K562 (cell line): ENCODE measurements around the gene DNAAF8. TPM values are rescaled to one million over a fixed set of nuclear protein-coding genes. Genes with fewer than 3 reads are reported as not detected.

Experiments used
- ATAC-seq: fragments of 200-7000 bp; cut with Tn5 transposase; 3 replicates; pipeline ENCODE4 v1.9.1; 2020; ENCODE audit warnings: moderate library complexity
- BruUV-seq: library from RNA; stranded (reverse); fragments of 400-500 nt; replicated peaks from 2 replicates; lab custom pipeline; 2021; lab: Mats Ljungman, UMichigan
- CTCF ChIA-PET: fragments of 300-600 bp; formaldehyde crosslinking; extraction: SDS; loops from one replicate; lab custom pipeline; 2021; ENCODE audit warnings: low intra/inter-chr PET ratio; lab: Yijun Ruan, JAX
- POLR2A ChIA-PET: fragments of 300-600, 350-650 bp; sonication (Branson Sonifier 250); formaldehyde crosslinking; extraction: SDS; loops from one replicate; lab custom pipeline; 2021; ENCODE audit warnings: antibody characterized with exemption, inconsistent platforms; lab: Yijun Ruan, JAX
- DNase-seq, 4 experiments: peaks; one replicate each; pipeline versions ENCODE4 v3.0.0 to v3.0.0-alpha.2; 2011 to 2018; ENCODE audit warnings: low spot score in 3 of 4, mixed read lengths in 3 of 4; ENCODE audit errors: extremely low read depth in 1 of 4
- FAIRE-seq: peaks from 2 replicates; lab custom pipeline; 2011; peaks lifted over from hg19 to GRCh38; lab: Jason Lieb, UNC
- H2AFZ ChIP-seq: 2 replicates; pipeline ENCODE4 v1.6.0; 2011; ENCODE audit warnings: low read depth, low read length, control low read depth, inconsistent platforms
- H3K27ac ChIP-seq: fragments of 200-600 bp; 3 replicates; pipeline ENCODE4 v1.8.0; 2011; ENCODE audit warnings: low read depth, mild to moderate bottlenecking, control low read depth, inconsistent platforms, low read length, moderate library complexity, mixed read lengths; ENCODE audit errors: extremely low read depth
- H3K27me3 ChIP-seq, 2 experiments: fragments of 300-600 bp in 1 of 2; 2 replicates in 1 of 2; 3 replicates in 1 of 2; pipeline versions ENCODE4 v1.6.0 to v1.8.0; 2011; ENCODE audit warnings: inconsistent platforms in 2 of 2, low read length in 2 of 2, mild to moderate bottlenecking in 1 of 2, mixed read lengths in 1 of 2, moderate library complexity in 1 of 2; ENCODE audit not compliant: control insufficient read depth in 2 of 2, insufficient read depth in 2 of 2
- H3K36me3 ChIP-seq: fragments of 300-600 bp; 3 replicates; pipeline ENCODE4 v1.8.0; 2011; ENCODE audit warnings: mild to moderate bottlenecking, low read length, inconsistent platforms; ENCODE audit not compliant: control insufficient read depth, insufficient read depth
- H3K4me1 ChIP-seq, 2 experiments: fragments of 200-600 bp in 1 of 2; replicated peaks in 1 of 2; 2 replicates in 1 of 2; 3 replicates in 1 of 2; pipeline versions ENCODE4 v1.5.1 to v1.8.0; 2011; ENCODE audit warnings: inconsistent platforms in 2 of 2, low read length in 2 of 2, mild to moderate bottlenecking in 1 of 2, mixed read lengths in 1 of 2, moderate library complexity in 1 of 2; ENCODE audit not compliant: control insufficient read depth in 2 of 2, insufficient read depth in 2 of 2
- H3K4me2 ChIP-seq: 2 replicates; pipeline ENCODE4 v1.6.1; 2011; ENCODE audit warnings: low read length, control low read depth, inconsistent platforms, mixed read lengths; ENCODE audit not compliant: insufficient read depth
- H3K4me3 ChIP-seq: fragments of 200-600 bp; sonication (generic), shearing (Covaris generic); 2 replicates; pipeline ENCODE4 v1.5.1; 2016; ENCODE audit warnings: control low read depth, inconsistent platforms
- H3K79me2 ChIP-seq: fragments of 200-600 bp; 3 replicates; pipeline ENCODE4 v1.8.0; 2011; ENCODE audit warnings: low read length, inconsistent platforms; ENCODE audit not compliant: control insufficient read depth, insufficient read depth
- H3K9ac ChIP-seq, 2 experiments: 2 replicates each; pipeline versions ENCODE4 v1.6.0 to v1.6.1; 2011; ENCODE audit warnings: low read depth in 2 of 2, low read length in 2 of 2, control low read depth in 1 of 2, inconsistent platforms in 1 of 2, mild to moderate bottlenecking in 1 of 2, mixed read lengths in 1 of 2; ENCODE audit not compliant: insufficient read depth in 1 of 2
- H3K9me1 ChIP-seq: one replicate; pipeline ENCODE4 v1.6.0; 2011; ENCODE audit warnings: inconsistent platforms, mild to moderate bottlenecking, low read length, moderate library complexity; ENCODE audit not compliant: control insufficient read depth, insufficient read depth
- H3K9me3 ChIP-seq: replicated peaks from 2 replicates; pipeline ENCODE4 v1.5.1; 2011; ENCODE audit warnings: low read depth, low read length, inconsistent platforms; ENCODE audit not compliant: control insufficient read depth, insufficient read depth
- H4K20me1 ChIP-seq: replicated peaks from 2 replicates; pipeline ENCODE4 v1.6.1; 2011; ENCODE audit warnings: low read length, inconsistent platforms, mixed read lengths; ENCODE audit not compliant: control insufficient read depth, insufficient read depth
- COPS2 ChIP-seq: fragments of 450-650 bp; conservative IDR thresholded peaks from 2 replicates; pipeline ENCODE4 v1.6.1; 2016; ENCODE audit warnings: mild to moderate bottlenecking, moderate library complexity
- GTF2E2 ChIP-seq: fragments of 200-800 bp; sonication (Bioruptor generic); IDR thresholded peaks from 2 replicates; pipeline ENCODE4 v1.6.1; 2016; ENCODE audit warnings: missing genetic modification characterization, missing compliant biosample characterization
- IRF2 ChIP-seq: sonication (generic); formaldehyde crosslinking; IDR thresholded peaks from 2 replicates; pipeline ENCODE4 v1.8.1; 2022; ENCODE audit warnings: mild to moderate bottlenecking, missing genetic modification reagents
- RBM39 ChIP-seq: fragments of 200-400 bp; formaldehyde crosslinking; optimal IDR thresholded peaks from 2 replicates; pipeline ENCODE3; 2018; ENCODE audit warnings: low read depth, low read length
- RNF2 ChIP-seq: sonication (generic); IDR thresholded peaks from 2 replicates; pipeline ENCODE4 v1.6.1; 2016
- SIX5 ChIP-seq, 2 experiments: IDR thresholded peaks; 2 replicates each; pipeline ENCODE4 v1.6.1; 2011; ENCODE audit warnings: low read length in 2 of 2, borderline replicate concordance in 1 of 2, low read depth in 1 of 2, mild to moderate bottlenecking in 1 of 2, moderate library complexity in 1 of 2; ENCODE audit not compliant: insufficient read depth in 1 of 2
- TRIM28 ChIP-seq: fragments of 450-650 bp; IDR thresholded peaks from 2 replicates; pipeline ENCODE4 v1.6.1; 2017
- ZC3H4 ChIP-seq: sonication (generic); formaldehyde crosslinking; IDR thresholded peaks from 2 replicates; pipeline ENCODE4 v1.9.0; 2021; ENCODE audit warnings: missing genetic modification reagents, borderline replicate concordance
- ZNF384 ChIP-seq: IDR thresholded peaks from 2 replicates; pipeline ENCODE4 v1.6.1; 2012; ENCODE audit warnings: low read depth, low read length, improper control_type of control experiment
- WGBS: fragments of 100-300 bp; shearing (Covaris generic); methylation state at CpG from one replicate; pipeline ENCODE4 v1.1.6; 2016; ENCODE audit warnings: low coverage, mixed read lengths; ENCODE audit not compliant: insufficient coverage; ENCODE audit errors: missing lambda C conversion rate; 5-methylcytosine and 5-hydroxymethylcytosine counted together
- in situ Hi-C: fragments of 300-500 bp; cut with MboI; formaldehyde crosslinking; loops from 4 replicates; pipeline ENCODE4 v1.15.0; 2018; ENCODE audit warnings: inconsistent platforms, mixed read lengths
- intact Hi-C: fragments of 100-400 bp; cut with micrococcal nuclease; formaldehyde crosslinking; loops from 2 replicates; pipeline ENCODE4 v1.14.2; 2022
- polyA plus RNA-seq, 8 experiments: library from polyadenylated mRNA; depleted of rRNA in 4 of 8; stranded (reverse) in 5 of 8; unstranded in 3 of 8; fragments of >200 nt; fragmentation: Nextera tagmentation in 2 of 8; fragmentation: Illumina TruSeq in 1 of 8; extraction: Ambion mirVana in 2 of 8; extraction: Trizol in 1 of 8; gene quantifications; 2 replicates each; pipeline versions ENCODE4 v1.2.1 to v1.2.3, GENCODE V29; 2011 to 2014; ENCODE audit warnings: inconsistent platforms in 1 of 8, missing spikeins in 1 of 8
- total RNA-seq, 7 experiments: library from RNA; depleted of rRNA in 6 of 7; stranded (reverse); fragments of >200 nt in 6 of 7; fragmentation: Illumina TruSeq in 2 of 7; extraction: Trizol in 2 of 7; gene quantifications; 2 replicates each; pipeline versions ENCODE4 v1.2.1 to v1.2.3, GENCODE V29; 2011 to 2021; ENCODE audit warnings: low replicate concordance in 1 of 7
- TF ChIP-seq, protein P1 (sequence below): sonication (generic); formaldehyde crosslinking; IDR thresholded peaks from 2 replicates; pipeline ENCODE4 v1.8.0; 2023; ENCODE audit warnings: mild to moderate bottlenecking, missing genetic modification reagents
- TF ChIP-seq, protein P2 (sequence below): fragments of 450-650 bp; IDR thresholded peaks from 2 replicates; pipeline ENCODE4 v1.6.1; 2016; ENCODE audit warnings: mild to moderate bottlenecking

The DNAAF8 gene
- total and polyA plus RNA-seq, 9 of the 15 experiments (the other 6 are each of a cell fraction or from before 2014, with no cell fraction given) = 0.04 to 0.12 (median 0.10) TPM; not detected in 6

DNA sequence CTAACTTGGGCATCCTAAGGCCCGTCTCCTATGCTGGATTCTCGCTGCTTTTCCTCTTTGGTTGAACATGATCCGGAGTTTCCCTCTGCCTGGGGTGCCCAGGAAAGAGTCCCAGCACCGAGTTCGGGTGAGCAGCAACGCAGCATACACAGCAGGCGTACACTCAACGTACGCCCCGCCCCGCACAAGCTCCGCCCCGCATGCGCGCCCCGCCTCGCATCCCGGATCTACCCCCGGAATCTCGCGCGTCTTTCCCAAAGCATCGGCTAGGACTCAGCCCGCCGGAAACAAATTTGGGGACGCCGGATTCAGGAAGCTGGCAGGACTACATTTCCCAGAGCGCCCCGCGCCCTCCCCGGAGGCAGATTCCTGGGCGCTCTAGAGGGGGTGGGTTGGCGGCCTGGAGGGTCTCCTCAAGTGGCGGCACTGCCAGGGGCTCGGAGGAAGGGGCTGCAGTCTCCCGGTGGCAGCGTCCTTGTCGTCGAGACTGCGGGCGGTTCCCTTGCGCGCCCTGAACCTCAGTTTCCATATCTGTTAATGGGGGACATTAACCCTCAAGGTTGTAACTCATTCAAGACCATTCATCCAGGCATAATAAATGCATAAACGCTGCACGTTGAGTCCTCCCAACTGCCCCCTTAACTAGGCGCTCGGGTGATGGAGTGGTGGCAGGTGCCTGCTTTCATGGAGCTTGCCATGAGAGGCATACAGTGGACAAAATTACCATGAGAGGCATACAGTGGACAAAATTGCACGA, 34.4 kb downstream of the DNAAF8 start:
- ATAC-seq (peak; percentile 93), FAIRE-seq (peak; percentile 98), DNase-seq (peak; percentile 93 to 98 (median 94))
- peak overlapping the region; percentile 40 for H3K4me3 ChIP-seq
- H3K9ac ChIP-seq = peak overlapping the region; percentile 62 to 90
- peaks cover 21% of the 10 kb centered on the region for H3K79me2 ChIP-seq
- no TSS peak for BruUV-seq
- H2AFZ ChIP-seq = peak overlapping the region; percentile 91
- no peaks in the 10 kb centered on the region for H3K9me3 ChIP-seq
- H3K36me3 ChIP-seq = peaks cover 16% of the 10 kb centered on the region; the same call in 2 of the 3 replicates
- CTCF ChIA-PET = no interaction called here
- WGBS = 2% methylated on average over 39 of the region's 48 CpGs
- in situ Hi-C loops (no loop called here), intact Hi-C loops (loop anchor here (2.0 kb wide), 1 partner anchor 36 kb away; no protein-coding TSS in a partner anchor)
- H3K27ac ChIP-seq = peak overlapping the region; percentile 64
- peak overlapping the region; percentile 82 for H3K4me2 ChIP-seq
- H4K20me1 ChIP-seq = no peaks in the 10 kb centered on the region
- POLR2A ChIA-PET = interaction anchor here (0.6 to 2.3 kb wide), 8 partner anchors 9 to 298 kb away, joined by 3 to 9 read pairs (median 4); partner anchors contain the start of genes ANKS3 and DNAAF8
- no peaks in the 10 kb centered on the region for H3K27me3 ChIP-seq
- no peaks in the 10 kb centered on the region for H3K9me1 ChIP-seq
- peaks cover 21 to 39% of the 10 kb centered on the region in 2 experiments for H3K4me1 ChIP-seq
- TF ChIP-seq COPS2 = no peak
- TF ChIP-seq, protein P1, sequence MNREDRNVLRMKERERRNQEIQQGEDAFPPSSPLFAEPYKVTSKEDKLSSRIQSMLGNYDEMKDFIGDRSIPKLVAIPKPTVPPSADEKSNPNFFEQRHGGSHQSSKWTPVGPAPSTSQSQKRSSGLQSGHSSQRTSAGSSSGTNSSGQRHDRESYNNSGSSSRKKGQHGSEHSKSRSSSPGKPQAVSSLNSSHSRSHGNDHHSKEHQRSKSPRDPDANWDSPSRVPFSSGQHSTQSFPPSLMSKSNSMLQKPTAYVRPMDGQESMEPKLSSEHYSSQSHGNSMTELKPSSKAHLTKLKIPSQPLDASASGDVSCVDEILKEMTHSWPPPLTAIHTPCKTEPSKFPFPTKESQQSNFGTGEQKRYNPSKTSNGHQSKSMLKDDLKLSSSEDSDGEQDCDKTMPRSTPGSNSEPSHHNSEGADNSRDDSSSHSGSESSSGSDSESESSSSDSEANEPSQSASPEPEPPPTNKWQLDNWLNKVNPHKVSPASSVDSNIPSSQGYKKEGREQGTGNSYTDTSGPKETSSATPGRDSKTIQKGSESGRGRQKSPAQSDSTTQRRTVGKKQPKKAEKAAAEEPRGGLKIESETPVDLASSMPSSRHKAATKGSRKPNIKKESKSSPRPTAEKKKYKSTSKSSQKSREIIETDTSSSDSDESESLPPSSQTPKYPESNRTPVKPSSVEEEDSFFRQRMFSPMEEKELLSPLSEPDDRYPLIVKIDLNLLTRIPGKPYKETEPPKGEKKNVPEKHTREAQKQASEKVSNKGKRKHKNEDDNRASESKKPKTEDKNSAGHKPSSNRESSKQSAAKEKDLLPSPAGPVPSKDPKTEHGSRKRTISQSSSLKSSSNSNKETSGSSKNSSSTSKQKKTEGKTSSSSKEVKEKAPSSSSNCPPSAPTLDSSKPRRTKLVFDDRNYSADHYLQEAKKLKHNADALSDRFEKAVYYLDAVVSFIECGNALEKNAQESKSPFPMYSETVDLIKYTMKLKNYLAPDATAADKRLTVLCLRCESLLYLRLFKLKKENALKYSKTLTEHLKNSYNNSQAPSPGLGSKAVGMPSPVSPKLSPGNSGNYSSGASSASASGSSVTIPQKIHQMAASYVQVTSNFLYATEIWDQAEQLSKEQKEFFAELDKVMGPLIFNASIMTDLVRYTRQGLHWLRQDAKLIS = no peak
- TF ChIP-seq TRIM28 = no peak
- TF ChIP-seq GTF2E2 (tag) = no peak
- TF ChIP-seq ZC3H4 (CRISPR knock-in tag) = no peak
- no peak for TF ChIP-seq IRF2
- TF ChIP-seq ZNF384 = no peak
- TF ChIP-seq RNF2 = no peak
- no peak for TF ChIP-seq RBM39
- TF ChIP-seq, protein P2, sequence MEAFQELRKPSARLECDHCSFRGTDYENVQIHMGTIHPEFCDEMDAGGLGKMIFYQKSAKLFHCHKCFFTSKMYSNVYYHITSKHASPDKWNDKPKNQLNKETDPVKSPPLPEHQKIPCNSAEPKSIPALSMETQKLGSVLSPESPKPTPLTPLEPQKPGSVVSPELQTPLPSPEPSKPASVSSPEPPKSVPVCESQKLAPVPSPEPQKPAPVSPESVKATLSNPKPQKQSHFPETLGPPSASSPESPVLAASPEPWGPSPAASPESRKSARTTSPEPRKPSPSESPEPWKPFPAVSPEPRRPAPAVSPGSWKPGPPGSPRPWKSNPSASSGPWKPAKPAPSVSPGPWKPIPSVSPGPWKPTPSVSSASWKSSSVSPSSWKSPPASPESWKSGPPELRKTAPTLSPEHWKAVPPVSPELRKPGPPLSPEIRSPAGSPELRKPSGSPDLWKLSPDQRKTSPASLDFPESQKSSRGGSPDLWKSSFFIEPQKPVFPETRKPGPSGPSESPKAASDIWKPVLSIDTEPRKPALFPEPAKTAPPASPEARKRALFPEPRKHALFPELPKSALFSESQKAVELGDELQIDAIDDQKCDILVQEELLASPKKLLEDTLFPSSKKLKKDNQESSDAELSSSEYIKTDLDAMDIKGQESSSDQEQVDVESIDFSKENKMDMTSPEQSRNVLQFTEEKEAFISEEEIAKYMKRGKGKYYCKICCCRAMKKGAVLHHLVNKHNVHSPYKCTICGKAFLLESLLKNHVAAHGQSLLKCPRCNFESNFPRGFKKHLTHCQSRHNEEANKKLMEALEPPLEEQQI = no peak
- TF ChIP-seq SIX5 (IDR thresholded peaks at IDR 0.05; ENCODE audit: borderline replicate concordance in 1 of 2, insufficient read depth in 1 of 2, low read depth in 1 of 2, low read length in 2 of 2) = peak; percentile 63 to 69
